Caco-2 (cell line): Measurements from ENCODE around the gene NARS2. TPM values are rescaled to one million over a fixed set of nuclear protein-coding genes. Genes with fewer than 3 reads are reported as not detected.

Source experiments
- BruUV-seq: library from RNA; stranded (reverse); fragments of 400-500 nt; replicated peaks from 2 replicates; lab custom pipeline; 2021; lab: Mats Ljungman, UMichigan
- CTCF ChIA-PET: fragments of 300-600 bp; sonication (Branson Sonifier 250); formaldehyde crosslinking; loops from one replicate; lab custom pipeline; 2022; ENCODE audit warnings: antibody characterized with exemption; lab: Charles Lee
- POLR2A ChIA-PET: fragments of 300-600 bp; sonication (Branson Sonifier 250); formaldehyde crosslinking; loops from one replicate; lab custom pipeline; 2022; ENCODE audit warnings: antibody characterized with exemption; lab: Charles Lee
- DNase-seq, 2 experiments: peaks; one replicate each; pipeline versions ENCODE4 v3.0.0 to v3.0.0-alpha.2; 2020 to 2022
- H3K27me3 ChIP-seq: replicated peaks from 2 replicates; pipeline ENCODE4 v1.6.0; 2011; ENCODE audit warnings: low read length; ENCODE audit not compliant: control insufficient read depth, insufficient read depth
- H3K36me3 ChIP-seq: 2 replicates; pipeline ENCODE4 v1.5.1; 2011; ENCODE audit warnings: low read length; ENCODE audit not compliant: control insufficient read depth, insufficient read depth
- H3K4me1 ChIP-seq: fragments of 250-450 bp; sonication (Bioruptor Pico); 2 replicates; pipeline ENCODE4 v1.5.1; 2020; ENCODE audit warnings: mild to moderate bottlenecking
- H3K4me3 ChIP-seq: 2 replicates; pipeline ENCODE4 v1.5.1; 2011; ENCODE audit warnings: low read depth, mild to moderate bottlenecking, control low read depth, low read length
- H3K9me3 ChIP-seq: fragments of 250-450 bp; sonication (Bioruptor Pico); 2 replicates; pipeline ENCODE4 v1.5.1; 2020; ENCODE audit warnings: mild to moderate bottlenecking, moderate library complexity
- H3K27ac Mint-ChIP-seq: one replicate; pipeline ENCODE4 v1.8.0; 2022; ENCODE audit warnings: mixed read lengths; ENCODE audit not compliant: unreplicated experiment
- H3K27me3 Mint-ChIP-seq: one replicate; pipeline ENCODE4 v1.8.0; 2022; ENCODE audit warnings: mixed read lengths; ENCODE audit not compliant: insufficient read depth, unreplicated experiment
- H3K36me3 Mint-ChIP-seq: one replicate; pipeline ENCODE4 v1.8.0; 2022; ENCODE audit warnings: mild to moderate bottlenecking, mixed read lengths; ENCODE audit not compliant: insufficient read depth, unreplicated experiment
- H3K4me1 Mint-ChIP-seq: one replicate; pipeline ENCODE4 v1.8.0; 2022; ENCODE audit warnings: low read depth, mixed read lengths; ENCODE audit not compliant: unreplicated experiment
- H3K4me3 Mint-ChIP-seq: one replicate; pipeline ENCODE4 v1.8.0; 2022; ENCODE audit warnings: mild to moderate bottlenecking, moderate library complexity, mixed read lengths; ENCODE audit not compliant: unreplicated experiment
- H3K9me3 Mint-ChIP-seq: one replicate; pipeline ENCODE4 v1.8.0; 2022; ENCODE audit warnings: mixed read lengths; ENCODE audit not compliant: unreplicated experiment
- CTCF ChIP-seq, 2 experiments: fragments of 200-600 bp in 1 of 2; IDR thresholded peaks; 1 replicate in 1 of 2; 2 replicates in 1 of 2; pipeline versions ENCODE4 v1.5.1 to v1.8.0; 2011 to 2022; ENCODE audit warnings: antibody characterized with exemption in 1 of 2, control low read depth in 1 of 2, inconsistent platforms in 1 of 2, low read depth in 1 of 2, low read length in 1 of 2, mild to moderate bottlenecking in 1 of 2, moderate library complexity in 1 of 2; ENCODE audit not compliant: insufficient read depth in 1 of 2, severe bottlenecking in 1 of 2, unreplicated experiment in 1 of 2
- intact Hi-C: fragments of 100-400 bp; cut with micrococcal nuclease; formaldehyde crosslinking; loops from one replicate; pipeline ENCODE4 v1.10.0; 2022; ENCODE audit not compliant: unreplicated experiment
- total RNA-seq: library from RNA; stranded (reverse); gene quantifications from 2 replicates; pipeline ENCODE4 v1.2.3, GENCODE V29; 2022

NARS2 gene
- total RNA-seq, 1 experiment from 2014 or later: 49.3 TPM

DNA sequence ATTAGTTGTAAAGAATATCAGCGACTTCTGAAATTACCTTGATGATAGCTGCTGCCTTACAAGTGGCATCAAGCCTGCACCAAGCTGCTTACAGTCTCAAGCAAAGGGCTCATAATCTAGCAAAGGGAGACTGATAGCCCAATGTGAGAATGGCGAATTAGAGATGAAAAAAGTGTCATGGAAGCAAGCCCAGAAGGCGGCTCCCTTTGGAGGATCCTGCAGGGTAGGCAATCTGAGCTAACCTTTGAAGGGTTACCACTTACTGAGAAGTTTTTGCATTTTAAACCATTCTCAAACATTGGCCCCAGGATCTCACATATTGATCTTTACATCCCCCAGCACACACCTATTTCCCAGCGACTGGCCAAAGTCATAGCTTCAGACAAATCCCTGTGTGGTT lies 175.5 kb downstream of the NARS2 start:
- no peak for DNase-seq
- Histone ChIP-seq H3K4me3 (no peak overlapping the region), H3K27me3 (no peaks in the 10 kb centered on the region), H3K4me1 (peaks cover 32% of the 10 kb centered on the region), H3K36me3 (no peaks in the 10 kb centered on the region), H3K9me3 (no peaks in the 10 kb centered on the region)
- intact Hi-C loops: no loop called here
- H3K27ac Mint-ChIP-seq: no peak overlapping the region
- no peaks in the 10 kb centered on the region for H3K27me3 Mint-ChIP-seq
- CTCF ChIA-PET: no interaction called here
- H3K9me3 Mint-ChIP-seq: peaks cover 1% of the 10 kb centered on the region
- POLR2A ChIA-PET: no interaction called here
- no peak overlapping the region for H3K4me3 Mint-ChIP-seq
- peaks cover 47% of the 10 kb centered on the region for H3K4me1 Mint-ChIP-seq
- TF ChIP-seq CTCF (IDR thresholded peaks at IDR 0.05; ENCODE audit: insufficient read depth in 1 of 2, low read depth in 1 of 2, low read length in 1 of 2, severe bottlenecking in 1 of 2, unreplicated experiment in 1 of 2): no peak
- no peaks in the 10 kb centered on the region for H3K36me3 Mint-ChIP-seq
- BruUV-seq: no TSS peak

DNA sequence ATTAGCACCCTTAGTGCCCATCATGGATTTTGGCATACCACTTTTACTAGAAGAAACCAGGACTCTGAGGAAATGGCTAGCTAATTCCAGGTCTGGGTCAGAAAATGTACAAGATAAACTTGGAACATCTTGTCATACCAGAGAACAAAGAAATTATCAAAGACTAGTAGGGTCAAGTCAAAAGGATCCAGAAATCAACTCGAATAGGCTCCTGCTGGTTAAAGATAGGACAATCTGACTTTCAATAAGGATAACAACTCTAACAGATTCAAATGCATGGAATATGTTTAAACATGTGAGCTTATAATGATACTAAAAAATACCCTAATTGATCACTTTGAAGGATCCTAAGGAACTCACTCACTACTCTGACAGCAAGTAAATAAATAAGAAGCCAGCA lies 175.9 kb downstream of the NARS2 start:
- intact Hi-C loops: no loop called here
- CTCF ChIA-PET: no interaction called here
- Histone ChIP-seq H3K4me3 (no peak overlapping the region), H3K27me3 (no peaks in the 10 kb centered on the region), H3K4me1 (peaks cover 32% of the 10 kb centered on the region), H3K9me3 (no peaks in the 10 kb centered on the region), H3K36me3 (no peaks in the 10 kb centered on the region)
- no peak overlapping the region for H3K27ac Mint-ChIP-seq
- no peak overlapping the region for H3K4me3 Mint-ChIP-seq
- no peak for DNase-seq
- BruUV-seq: no TSS peak
- POLR2A ChIA-PET: no interaction called here
- H3K9me3 Mint-ChIP-seq: no peaks in the 10 kb centered on the region
- no peaks in the 10 kb centered on the region for H3K27me3 Mint-ChIP-seq
- no peaks in the 10 kb centered on the region for H3K36me3 Mint-ChIP-seq
- peaks cover 48% of the 10 kb centered on the region for H3K4me1 Mint-ChIP-seq
- no peak for TF ChIP-seq CTCF (IDR thresholded peaks at IDR 0.05; ENCODE audit: insufficient read depth in 1 of 2, low read depth in 1 of 2, low read length in 1 of 2, severe bottlenecking in 1 of 2, unreplicated experiment in 1 of 2)

- Mint-ChIP-seq H3K36me3 (no peaks in the 10 kb centered on the region), H3K4me3 (no peak overlapping the region), H3K4me1 (peaks cover 57% of the 10 kb centered on the region), H3K9me3 (no peaks in the 10 kb centered on the region), H3K27me3 (no peaks in the 10 kb centered on the region), H3K27ac (no peak overlapping the region)
- Histone ChIP-seq H3K9me3 (no peaks in the 10 kb centered on the region), H3K4me1 (peaks cover 42% of the 10 kb centered on the region), H3K36me3 (no peaks in the 10 kb centered on the region), H3K27me3 (no peaks in the 10 kb centered on the region), H3K4me3 (no peak overlapping the region)
- TF ChIP-seq CTCF (IDR thresholded peaks at IDR 0.05; ENCODE audit: insufficient read depth in 1 of 2, low read depth in 1 of 2, low read length in 1 of 2, severe bottlenecking in 1 of 2, unreplicated experiment in 1 of 2): no peak
- no peak for DNase-seq
- POLR2A ChIA-PET: no interaction called here
- CTCF ChIA-PET: interaction anchor here (0.6 to 1.6 kb wide), 4 partner anchors 20 to 169 kb away, joined by 3 to 6 read pairs (median 4); partner anchors contain the start of gene GAB2
- intact Hi-C loops: no loop called here
- no TSS peak for BruUV-seq
Measured at GRCh38 chr11:78397398-78397797, 177.3 kb downstream of the NARS2 start.
